ENCODE measurements around the gene CHEK2.
"Not testable (repeated sequence)": the region's sequence is repeated elsewhere in the genome, so short reads cannot be mapped to it uniquely, and the experiment has no call there.

CHEK2 gene

DNA sequence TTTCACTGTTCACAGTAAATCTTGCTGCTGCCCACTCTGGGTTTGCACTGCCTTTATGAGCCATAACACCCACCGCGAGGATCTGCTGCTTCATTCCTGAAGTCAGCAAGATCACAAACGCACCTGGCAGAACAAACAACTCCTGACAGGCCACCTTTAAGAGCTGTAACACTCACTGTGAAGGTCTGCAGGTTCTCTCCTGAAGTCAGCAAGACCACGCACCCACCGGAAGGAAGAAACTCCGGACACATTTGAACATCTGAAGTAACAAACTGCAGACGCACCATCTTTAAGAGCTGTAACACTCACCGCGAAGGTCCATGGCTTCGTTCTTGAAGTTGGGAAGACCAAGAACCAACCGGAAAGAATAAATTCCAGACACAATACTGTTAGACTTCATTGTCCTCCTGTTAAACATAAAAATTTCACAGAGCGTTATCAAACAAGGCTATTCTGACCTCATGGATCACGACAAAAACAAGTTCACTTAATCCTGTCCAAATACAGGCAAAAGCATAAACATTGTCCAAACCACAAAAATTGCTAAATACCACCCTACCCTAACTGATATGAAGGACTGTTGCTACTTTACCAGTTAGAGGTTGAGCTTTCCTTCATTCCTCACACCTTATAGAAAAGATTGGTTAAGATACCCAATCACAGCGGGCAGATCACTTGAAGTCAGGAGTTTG is 27.9 kb upstream of the CHEK2 start:
- no peak overlapping the region for H3K4me3 ChIP-seq (ENCODE audit: low read length)
- H3K9ac ChIP-seq (ENCODE audit: low read length), result no peak overlapping the region
- H3K27ac ChIP-seq (ENCODE audit: low read length), result no peak overlapping the region
- no peaks in the 10 kb centered on the region for H3K4me1 ChIP-seq (ENCODE audit: control insufficient read depth, low read depth, low read length)
- H3K36me3 ChIP-seq (ENCODE audit: control insufficient read depth, low read depth, low read length), result no peaks in the 10 kb centered on the region
- no peaks in the 10 kb centered on the region for H3K27me3 ChIP-seq (ENCODE audit: control insufficient read depth, insufficient read depth, low read length)
- peaks cover 3% of the 10 kb centered on the region for H3K9me3 ChIP-seq (ENCODE audit: control insufficient read depth, low read depth, low read length)

DNA sequence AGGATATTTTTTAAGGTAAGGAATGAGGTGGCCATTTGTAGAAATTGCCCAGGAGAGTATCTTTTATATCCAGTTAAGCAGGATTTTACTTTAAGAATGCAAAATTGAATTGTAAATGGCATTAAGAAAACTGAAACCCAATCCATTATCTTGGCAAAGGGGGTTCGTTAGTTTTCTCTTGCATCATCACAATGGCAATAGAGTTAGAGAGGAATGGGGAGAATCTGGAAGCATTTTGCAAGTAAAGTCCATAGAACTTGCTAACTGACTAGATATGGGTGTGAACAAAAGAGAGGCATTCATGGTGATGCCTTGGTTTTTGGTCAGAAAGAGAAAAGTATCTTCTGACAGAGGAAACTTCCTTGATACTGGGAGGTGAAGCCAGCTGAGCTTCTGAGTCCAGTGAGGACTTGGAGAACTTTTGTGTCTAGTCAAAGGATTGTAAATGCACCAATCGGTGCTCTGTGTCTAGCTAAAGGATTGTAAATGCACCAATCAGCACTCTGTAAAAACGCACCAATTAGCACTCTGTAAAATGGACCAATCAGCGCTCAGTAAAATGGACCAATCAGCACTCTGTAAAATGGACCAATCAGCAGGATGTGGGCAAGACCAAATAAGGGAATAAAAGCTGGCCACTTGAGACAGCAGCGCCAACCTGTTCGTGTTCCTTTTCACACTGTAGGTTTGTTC is 27.2 kb upstream of the CHEK2 start:
- H3K4me1 ChIP-seq (ENCODE audit: control insufficient read depth, low read depth, low read length), result no peaks in the 10 kb centered on the region
- no peaks in the 10 kb centered on the region for H3K27me3 ChIP-seq (ENCODE audit: control insufficient read depth, insufficient read depth, low read length)
- H3K27ac ChIP-seq (ENCODE audit: low read length), result no peak overlapping the region
- H3K4me3 ChIP-seq (ENCODE audit: low read length), result no peak overlapping the region
- peaks cover 3% of the 10 kb centered on the region for H3K9me3 ChIP-seq (ENCODE audit: control insufficient read depth, low read depth, low read length)
- H3K36me3 ChIP-seq (ENCODE audit: control insufficient read depth, low read depth, low read length), result no peaks in the 10 kb centered on the region
- no peak overlapping the region for H3K9ac ChIP-seq (ENCODE audit: low read length)

DNA sequence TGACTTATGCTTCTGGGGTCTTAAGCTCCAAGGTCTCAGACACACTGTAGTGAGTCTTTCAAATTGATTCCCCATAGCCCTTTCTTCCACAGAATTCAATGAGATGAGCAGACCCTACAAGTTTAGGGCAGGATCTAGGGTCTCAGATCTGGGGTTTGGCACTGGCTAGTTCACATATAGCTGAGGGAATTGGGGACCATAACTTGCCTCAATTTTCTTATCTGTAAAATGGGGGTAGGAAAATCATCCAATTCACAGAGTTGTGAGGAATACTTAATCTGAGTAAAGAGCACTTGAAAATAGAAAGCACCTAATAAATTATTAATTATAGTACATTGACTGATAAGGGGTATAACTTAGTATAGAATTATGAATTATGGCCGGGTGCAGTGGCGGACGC is 25.0 kb upstream of the CHEK2 start:
- Histone ChIP-seq H3K27ac (ENCODE audit: low read length) (no peak overlapping the region), H3K36me3 (ENCODE audit: control insufficient read depth, low read depth, low read length) (no peaks in the 10 kb centered on the region), H3K9ac (ENCODE audit: low read length) (no peak overlapping the region), H3K27me3 (ENCODE audit: control insufficient read depth, insufficient read depth, low read length) (no peaks in the 10 kb centered on the region), H3K4me3 (ENCODE audit: low read length) (no peak overlapping the region), H3K4me1 (ENCODE audit: control insufficient read depth, low read depth, low read length) (no peaks in the 10 kb centered on the region), H3K9me3 (ENCODE audit: control insufficient read depth, low read depth, low read length) (peaks cover 3% of the 10 kb centered on the region)

DNA sequence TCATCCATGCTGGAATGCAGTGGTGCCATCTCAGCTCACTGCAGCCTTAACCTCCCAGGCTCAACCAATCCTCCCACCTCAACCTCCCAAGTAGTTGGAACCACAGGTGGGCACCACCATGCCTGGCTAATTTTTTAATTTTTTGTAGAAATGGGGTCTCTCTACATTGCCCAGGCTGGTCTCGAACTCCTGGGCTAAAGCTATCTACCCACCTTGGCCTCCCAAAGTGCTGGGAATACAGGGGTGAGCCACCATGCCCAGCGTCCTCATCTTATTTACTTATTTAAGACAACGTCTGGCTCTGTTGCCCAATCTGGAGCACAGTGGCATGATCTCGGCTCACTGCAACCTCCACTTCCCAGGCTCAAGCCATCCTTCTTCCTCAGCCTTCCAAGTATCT is 20.4 kb upstream of the CHEK2 start:
- not testable (repeated sequence) for H3K27ac ChIP-seq (ENCODE audit: low read length); H3K4me1 ChIP-seq (ENCODE audit: control insufficient read depth, low read depth, low read length); H3K9ac ChIP-seq (ENCODE audit: low read length); H3K27me3 ChIP-seq (ENCODE audit: control insufficient read depth, insufficient read depth, low read length); H3K36me3 ChIP-seq (ENCODE audit: control insufficient read depth, low read depth, low read length); H3K4me3 ChIP-seq (ENCODE audit: low read length); H3K9me3 ChIP-seq (ENCODE audit: control insufficient read depth, low read depth, low read length)

DNA sequence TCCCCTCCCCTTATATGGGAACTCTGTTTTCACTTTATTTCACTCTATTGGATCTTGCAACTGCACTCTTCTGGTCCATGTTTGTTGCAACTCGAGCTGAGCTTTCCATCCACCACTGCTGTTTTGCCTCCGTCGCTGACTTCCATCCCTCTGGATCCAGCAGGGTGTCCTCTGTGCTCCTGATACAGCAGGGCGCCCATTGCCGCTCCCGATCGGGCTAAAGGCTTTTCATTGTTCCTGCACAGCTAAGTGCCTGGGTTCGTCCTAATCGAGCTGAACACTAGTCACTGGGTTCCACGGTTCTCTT is 19.8 kb upstream of the CHEK2 start:
- Histone ChIP-seq H3K27me3 (ENCODE audit: control insufficient read depth, insufficient read depth, low read length) (no peaks in the 10 kb centered on the region), H3K9ac (ENCODE audit: low read length) (no peak overlapping the region), H3K27ac (ENCODE audit: low read length) (no peak overlapping the region), H3K36me3 (ENCODE audit: control insufficient read depth, low read depth, low read length) (no peaks in the 10 kb centered on the region), H3K9me3 (ENCODE audit: control insufficient read depth, low read depth, low read length) (no peaks in the 10 kb centered on the region), H3K4me3 (ENCODE audit: low read length) (no peak overlapping the region), H3K4me1 (ENCODE audit: control insufficient read depth, low read depth, low read length) (peaks cover 9% of the 10 kb centered on the region)

DNA sequence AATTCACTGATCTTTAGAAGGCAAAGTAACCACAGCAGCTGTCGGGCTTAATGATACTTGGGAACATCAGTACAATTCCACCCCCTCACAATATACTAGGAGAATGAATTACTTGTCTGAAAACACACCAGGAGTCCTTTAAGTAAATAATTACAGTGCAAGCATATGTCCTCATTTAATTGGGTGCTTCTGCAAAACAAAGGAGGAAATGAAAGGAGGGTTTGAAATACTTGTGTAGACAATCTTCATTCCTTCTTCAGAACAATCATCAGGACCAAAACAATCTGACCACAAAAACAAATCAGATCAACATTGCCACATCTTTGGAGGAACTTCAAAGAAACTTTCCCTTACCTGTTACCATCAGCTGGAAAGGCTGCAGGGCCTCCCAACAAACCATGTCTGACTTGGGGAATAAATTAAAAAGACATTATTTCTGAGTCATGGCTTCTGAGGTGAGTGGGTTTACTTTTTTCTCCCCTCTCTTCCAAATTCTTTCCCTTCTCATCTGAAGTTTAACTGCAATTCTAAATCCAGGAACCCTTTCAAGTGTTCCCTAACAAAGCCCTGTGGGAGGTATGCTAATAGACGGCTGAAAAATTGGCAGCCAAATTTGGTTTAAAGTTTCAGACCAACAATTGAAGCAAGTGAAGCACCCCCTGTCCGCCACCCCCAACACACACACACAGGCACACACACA is 18.4 kb upstream of the CHEK2 start:
- Histone ChIP-seq H3K4me1 (ENCODE audit: control insufficient read depth, low read depth, low read length) (peaks cover 9% of the 10 kb centered on the region), H3K9ac (ENCODE audit: low read length) (no peak overlapping the region), H3K36me3 (ENCODE audit: control insufficient read depth, low read depth, low read length) (no peaks in the 10 kb centered on the region), H3K27me3 (ENCODE audit: control insufficient read depth, insufficient read depth, low read length) (no peaks in the 10 kb centered on the region), H3K27ac (ENCODE audit: low read length) (peak overlapping the region; percentile 25), H3K9me3 (ENCODE audit: control insufficient read depth, low read depth, low read length) (no peaks in the 10 kb centered on the region), H3K4me3 (ENCODE audit: low read length) (peak overlapping the region; percentile 21)

DNA sequence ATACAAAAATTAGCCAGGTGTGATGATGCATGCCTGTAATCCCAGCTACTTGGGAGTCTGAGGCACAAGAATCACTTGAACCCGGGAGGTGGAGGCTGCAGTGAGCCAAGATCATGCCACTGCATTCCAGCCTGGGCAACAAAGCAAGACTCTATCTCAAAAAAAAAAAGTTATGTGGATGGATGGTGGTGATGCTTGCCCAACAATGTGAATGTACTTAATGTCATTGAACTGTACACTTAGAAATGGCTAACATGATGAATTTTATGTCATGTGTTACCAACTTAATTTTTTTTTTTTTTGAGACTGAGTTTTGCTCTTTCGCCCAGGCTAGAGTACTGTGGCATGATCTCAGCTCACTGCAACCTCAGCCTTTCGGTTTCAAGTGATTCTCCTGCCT is 12.9 kb upstream of the CHEK2 start:
- not testable (repeated sequence) for H3K36me3 ChIP-seq (ENCODE audit: control insufficient read depth, low read depth, low read length); H3K9ac ChIP-seq (ENCODE audit: low read length); H3K4me3 ChIP-seq (ENCODE audit: low read length); H3K4me1 ChIP-seq (ENCODE audit: control insufficient read depth, low read depth, low read length); H3K27me3 ChIP-seq (ENCODE audit: control insufficient read depth, insufficient read depth, low read length); H3K9me3 ChIP-seq (ENCODE audit: control insufficient read depth, low read depth, low read length); H3K27ac ChIP-seq (ENCODE audit: low read length)

DNA sequence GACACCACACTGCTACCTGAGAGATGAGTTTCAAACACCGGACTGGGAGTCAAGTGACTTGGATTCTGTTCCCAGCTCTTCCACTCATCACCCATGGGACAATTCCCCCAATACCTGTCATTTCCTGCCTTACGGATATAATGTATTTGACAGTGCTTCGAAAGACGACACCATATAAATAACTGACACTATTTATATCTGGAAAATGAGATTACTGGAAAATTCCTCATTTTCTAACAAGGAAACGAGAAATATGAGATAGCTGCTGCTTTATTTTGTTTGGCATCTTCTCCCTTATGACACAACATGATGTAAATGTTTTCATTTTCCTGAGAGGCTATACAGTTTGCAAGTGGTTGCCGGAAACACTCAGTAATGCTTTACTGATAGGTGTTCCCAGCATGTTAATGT is 8.9 kb upstream of the CHEK2 start:
- no peaks in the 10 kb centered on the region for H3K27me3 ChIP-seq (ENCODE audit: control insufficient read depth, insufficient read depth, low read length)
- no peaks in the 10 kb centered on the region for H3K4me1 ChIP-seq (ENCODE audit: control insufficient read depth, low read depth, low read length)
- H3K27ac ChIP-seq (ENCODE audit: low read length), result no peak overlapping the region
- H3K4me3 ChIP-seq (ENCODE audit: low read length), result no peak overlapping the region
- peaks cover 31% of the 10 kb centered on the region for H3K36me3 ChIP-seq (ENCODE audit: control insufficient read depth, low read depth, low read length)
- no peaks in the 10 kb centered on the region for H3K9me3 ChIP-seq (ENCODE audit: control insufficient read depth, low read depth, low read length)
- H3K9ac ChIP-seq (ENCODE audit: low read length), result no peak overlapping the region

DNA sequence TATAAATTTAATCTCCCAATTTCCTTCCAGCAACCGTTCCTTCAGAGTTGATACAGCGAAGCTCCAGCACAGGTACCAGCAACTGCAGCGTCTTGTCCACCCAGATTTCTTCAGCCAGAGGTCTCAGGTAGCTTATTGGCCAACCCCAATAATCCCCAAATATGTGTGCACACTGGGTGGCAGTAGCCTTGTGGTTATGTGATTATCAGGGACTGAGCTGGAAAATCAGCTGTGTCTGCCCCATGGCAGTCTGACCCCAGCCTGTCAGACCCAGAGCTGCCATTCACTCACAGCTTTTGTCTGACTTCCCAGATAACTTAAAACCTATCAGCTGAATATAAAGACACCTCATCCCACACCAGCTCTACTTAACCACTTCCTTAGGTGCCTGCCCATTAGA is 2.2 kb upstream of the CHEK2 start:
- H3K36me3 ChIP-seq (ENCODE audit: control insufficient read depth, low read depth, low read length), result peaks cover 42% of the 10 kb centered on the region

DNA sequence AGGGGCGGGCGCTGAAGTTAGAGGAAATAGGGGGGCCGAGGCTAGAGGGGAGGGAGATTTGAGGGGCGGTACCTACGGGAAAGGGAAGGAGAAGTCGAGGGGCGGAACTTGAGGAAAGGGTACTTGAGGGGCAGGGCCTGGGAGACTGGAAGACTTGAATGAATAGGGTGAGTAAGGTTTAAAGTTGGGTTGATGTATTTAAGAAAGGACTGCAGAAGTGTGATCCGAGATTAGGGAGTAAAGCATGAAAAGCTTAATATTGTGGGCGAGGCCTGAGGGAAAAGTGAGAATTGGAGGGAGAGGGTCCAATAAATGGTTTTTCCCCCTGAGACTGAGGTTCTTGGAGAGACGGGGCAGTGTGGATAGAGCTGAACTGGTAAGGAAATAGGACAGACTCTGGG is 942 bp upstream of the CHEK2 start:
- no peak overlapping the region for H3K27ac ChIP-seq (ENCODE audit: low read length)
- peaks cover 37% of the 10 kb centered on the region for H3K36me3 ChIP-seq (ENCODE audit: control insufficient read depth, low read depth, low read length)
- H3K4me3 ChIP-seq (ENCODE audit: low read length), result peak overlapping the region; percentile 86
- H3K4me1 ChIP-seq (ENCODE audit: control insufficient read depth, low read depth, low read length), result no peaks in the 10 kb centered on the region
- H3K9ac ChIP-seq (ENCODE audit: low read length), result peak overlapping the region; percentile 38
- no peaks in the 10 kb centered on the region for H3K9me3 ChIP-seq (ENCODE audit: control insufficient read depth, low read depth, low read length)
- H3K27me3 ChIP-seq (ENCODE audit: control insufficient read depth, insufficient read depth, low read length), result no peaks in the 10 kb centered on the region

More for the DNA sequence above, 2.2 kb upstream of the CHEK2 start:
- H3K9ac ChIP-seq (ENCODE audit: low read length), result no peak overlapping the region
- no peaks in the 10 kb centered on the region for H3K4me1 ChIP-seq (ENCODE audit: control insufficient read depth, low read depth, low read length)
- H3K9me3 ChIP-seq (ENCODE audit: control insufficient read depth, low read depth, low read length), result no peaks in the 10 kb centered on the region
- H3K27ac ChIP-seq (ENCODE audit: low read length), result no peak overlapping the region
- H3K27me3 ChIP-seq (ENCODE audit: control insufficient read depth, insufficient read depth, low read length), result no peaks in the 10 kb centered on the region
- no peak overlapping the region for H3K4me3 ChIP-seq (ENCODE audit: low read length)

DNA sequence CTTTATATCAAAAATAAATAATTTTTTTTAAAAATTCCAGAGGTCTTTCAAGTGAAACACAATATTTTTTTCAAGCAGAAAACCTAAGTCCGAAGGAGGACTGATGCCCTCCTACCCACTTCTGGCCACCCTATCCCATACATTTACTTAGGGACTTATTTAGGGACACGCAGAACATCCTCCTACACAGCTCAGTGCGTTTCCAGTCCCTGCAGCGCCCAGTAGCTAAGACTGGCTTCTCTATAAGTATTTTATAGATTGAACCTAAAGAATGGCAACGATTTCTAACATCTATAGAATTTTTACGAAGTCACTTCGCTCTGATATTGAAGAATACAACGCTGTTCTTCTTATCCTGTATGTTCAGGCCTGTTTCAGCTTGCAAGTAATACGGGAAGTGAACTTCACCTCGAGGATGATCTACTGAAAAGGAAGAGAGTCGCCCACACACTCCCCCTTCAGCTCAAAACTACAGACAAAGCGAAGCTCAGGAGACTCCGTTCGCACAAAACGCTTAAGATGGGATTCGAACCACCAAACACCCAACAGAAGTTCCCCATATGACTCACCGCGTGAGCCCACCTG is 328 bp downstream of the CHEK2 start:
- Histone ChIP-seq H3K4me1 (ENCODE audit: control insufficient read depth, low read depth, low read length) (peaks cover 7% of the 10 kb centered on the region), H3K36me3 (ENCODE audit: control insufficient read depth, low read depth, low read length) (peaks cover 24% of the 10 kb centered on the region), H3K9me3 (ENCODE audit: control insufficient read depth, low read depth, low read length) (no peaks in the 10 kb centered on the region), H3K9ac (ENCODE audit: low read length) (peak overlapping the region; percentile 83), H3K27ac (ENCODE audit: low read length) (peak overlapping the region; percentile 64), H3K27me3 (ENCODE audit: control insufficient read depth, insufficient read depth, low read length) (no peaks in the 10 kb centered on the region), H3K4me3 (ENCODE audit: low read length) (peak overlapping the region; percentile 86)

All from iPS-18a (cell line).